Fibroblast of upper back skin (primary cell): Measurements from ENCODE around the gene MAPK6.
A peak's percentile ranks its signal among the peaks of the same experiment; 100 is the strongest.

Experiments used
- DNase-seq: peaks from one replicate; pipeline ENCODE4 v3.0.0-alpha.2; 2013

MAPK6 gene

DNA sequence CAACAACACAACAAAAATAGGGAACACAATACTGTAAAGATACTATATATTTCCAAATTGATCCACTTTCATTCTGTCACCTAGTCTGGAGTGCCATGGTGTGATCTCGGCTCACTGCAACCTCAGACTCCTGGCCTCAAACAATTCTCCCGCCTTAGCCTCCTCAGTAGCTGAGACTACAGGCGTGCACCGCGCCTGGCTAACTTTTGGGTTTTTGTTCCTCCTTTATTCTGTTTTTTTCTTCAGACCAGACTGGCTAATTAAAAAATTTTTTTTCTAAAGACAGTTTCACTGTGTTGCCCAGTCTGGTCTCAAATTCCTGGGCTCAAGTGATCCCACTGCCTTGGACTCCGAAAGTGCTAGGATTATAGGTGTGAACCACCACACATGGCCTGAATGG, 88.2 kb downstream of the MAPK6 start:
- no peak for DNase-seq

DNA sequence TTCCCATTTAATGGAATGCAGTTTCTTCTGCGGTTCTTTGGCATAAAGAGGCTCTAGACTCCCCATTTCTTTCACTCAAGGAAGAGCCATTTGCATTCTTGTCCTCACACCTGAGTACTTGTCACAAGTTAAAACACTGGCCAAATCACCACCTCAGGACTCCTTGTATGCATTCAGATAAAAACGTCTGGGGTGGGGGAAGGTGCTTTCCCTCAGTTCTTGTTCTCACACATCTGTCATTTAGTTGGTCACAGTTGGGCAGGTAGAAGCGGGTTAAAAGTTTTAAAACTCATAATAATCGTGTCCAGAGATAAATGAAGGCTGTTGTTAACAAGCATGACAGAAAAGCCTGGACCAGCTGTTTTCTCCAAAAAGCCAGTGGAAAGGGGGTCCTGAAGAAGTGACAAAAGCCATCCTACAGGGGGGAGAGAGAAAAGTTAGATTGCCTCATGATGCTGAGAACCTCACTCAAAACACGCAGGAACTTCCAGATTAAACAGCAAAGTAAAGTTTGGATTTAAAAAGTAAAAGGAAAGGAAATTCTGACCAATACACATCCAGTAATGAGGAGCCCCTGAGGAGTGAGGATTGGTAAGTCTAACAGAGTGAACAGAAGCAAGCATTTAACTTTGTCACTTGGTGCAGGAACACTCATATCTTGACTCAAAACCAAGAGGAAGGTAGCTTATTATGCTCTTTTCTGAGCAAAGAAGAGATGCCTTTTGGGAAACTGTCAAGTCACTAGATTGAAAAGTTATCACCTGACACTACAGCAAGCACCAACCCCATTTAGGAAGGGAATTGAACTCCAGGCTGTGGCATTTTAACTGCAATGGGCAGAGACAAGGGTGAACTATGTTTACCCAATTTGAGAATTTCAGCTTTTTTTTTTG, 90.8 kb downstream of the MAPK6 start:
- DNase-seq, result no peak

DNA sequence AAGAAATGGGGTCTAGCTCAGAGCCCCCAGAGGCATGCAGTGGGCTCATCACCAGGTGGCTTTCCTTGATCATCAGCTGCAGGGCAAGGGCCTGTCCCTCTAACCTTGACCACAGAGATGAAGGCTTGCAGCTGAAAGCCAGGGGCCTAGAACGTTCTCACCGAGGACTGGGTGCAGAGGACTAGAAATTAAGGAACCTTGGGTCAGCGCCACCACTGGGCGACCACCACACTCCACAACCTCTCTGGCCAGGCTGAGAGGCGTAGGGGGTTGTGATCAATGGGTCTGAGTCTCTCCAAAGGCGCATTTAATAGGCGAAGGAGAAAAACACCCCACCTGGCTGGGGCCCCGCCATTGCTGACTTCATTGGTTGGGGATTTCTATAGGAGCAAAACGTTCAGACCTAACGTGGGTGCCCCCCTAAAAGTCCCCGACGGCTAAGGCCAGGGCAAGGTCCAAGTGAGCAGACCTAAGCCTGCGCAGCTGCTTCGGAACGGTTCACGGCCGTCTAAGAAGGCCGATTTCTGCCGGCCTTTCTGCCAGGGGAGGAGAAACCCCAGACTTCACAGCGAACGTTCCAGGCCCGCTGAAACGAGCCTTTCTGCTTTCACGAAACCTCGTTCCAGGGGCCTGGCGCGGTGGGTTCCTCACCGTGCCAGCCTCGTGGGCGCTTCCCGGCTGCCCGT, 92.6 kb downstream of the MAPK6 start:
- no peak for DNase-seq

DNA sequence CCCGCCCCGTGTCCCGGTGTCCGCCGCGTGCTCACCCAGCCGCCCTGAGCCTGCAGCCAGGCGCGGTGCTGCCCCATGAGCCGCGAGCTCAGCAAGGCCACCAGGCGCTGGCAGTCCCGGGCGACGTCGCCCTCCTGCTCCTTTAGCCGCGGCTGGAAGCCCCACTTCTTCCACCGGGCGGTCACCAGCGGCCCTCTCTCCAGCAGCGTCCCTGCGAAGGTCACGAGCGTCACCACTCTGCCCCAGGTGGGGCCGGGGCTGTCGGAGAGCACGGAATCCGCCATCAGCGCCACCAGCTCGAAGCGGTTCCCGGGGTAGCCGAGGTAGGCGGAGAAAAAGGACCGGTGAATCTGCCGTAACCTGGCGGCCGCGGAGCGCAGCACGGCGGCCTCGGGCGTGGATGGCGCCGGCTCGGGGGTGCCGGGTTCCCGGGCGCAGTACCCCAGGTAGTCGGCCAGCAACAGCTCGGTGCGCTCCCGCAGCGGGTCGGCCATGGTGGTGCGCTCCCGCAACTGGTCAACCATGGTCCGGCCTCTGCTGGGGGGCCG, 93.3 kb downstream of the MAPK6 start:
- DNase-seq, result no peak

DNA sequence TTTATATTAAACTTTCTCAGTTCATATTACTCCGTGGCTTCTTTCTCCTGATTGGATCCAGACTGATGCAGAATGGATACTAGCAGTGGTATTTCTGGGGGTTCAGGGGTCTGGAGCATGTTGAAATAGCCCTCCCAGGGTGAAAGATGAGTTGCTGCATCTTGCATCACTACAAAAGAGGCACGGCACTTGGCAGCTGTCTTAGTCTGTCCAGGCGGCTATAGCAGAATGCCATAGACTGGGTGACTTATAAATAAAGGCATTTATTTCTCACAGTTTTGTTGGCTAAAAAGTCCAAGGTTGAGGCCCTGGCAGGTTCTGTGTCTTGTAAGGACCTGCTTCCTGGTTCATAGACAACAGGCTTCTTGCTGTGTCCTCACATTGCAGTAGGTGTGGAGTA, 94.2 kb downstream of the MAPK6 start:
- DNase-seq, result peak; percentile 52

DNA sequence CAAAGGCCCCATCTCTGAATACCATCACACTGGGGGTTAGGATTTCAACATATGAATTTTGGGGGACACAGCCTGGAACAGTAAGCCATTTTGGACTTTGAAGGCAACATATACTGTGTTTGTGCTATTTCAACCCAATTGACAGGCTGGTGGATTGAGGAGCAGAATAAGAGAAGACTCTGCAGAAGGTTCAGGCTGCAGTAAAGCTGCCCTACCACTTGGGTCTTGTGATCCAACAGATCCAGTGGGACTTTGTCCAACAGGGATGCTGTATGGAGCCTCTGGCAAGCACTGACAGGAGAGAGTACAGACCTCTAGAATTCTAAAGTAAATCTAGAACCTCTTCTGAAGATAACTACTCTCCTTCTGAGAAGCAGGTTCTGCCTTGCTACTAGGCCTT, 94.7 kb downstream of the MAPK6 start:
- no peak for DNase-seq

DNA sequence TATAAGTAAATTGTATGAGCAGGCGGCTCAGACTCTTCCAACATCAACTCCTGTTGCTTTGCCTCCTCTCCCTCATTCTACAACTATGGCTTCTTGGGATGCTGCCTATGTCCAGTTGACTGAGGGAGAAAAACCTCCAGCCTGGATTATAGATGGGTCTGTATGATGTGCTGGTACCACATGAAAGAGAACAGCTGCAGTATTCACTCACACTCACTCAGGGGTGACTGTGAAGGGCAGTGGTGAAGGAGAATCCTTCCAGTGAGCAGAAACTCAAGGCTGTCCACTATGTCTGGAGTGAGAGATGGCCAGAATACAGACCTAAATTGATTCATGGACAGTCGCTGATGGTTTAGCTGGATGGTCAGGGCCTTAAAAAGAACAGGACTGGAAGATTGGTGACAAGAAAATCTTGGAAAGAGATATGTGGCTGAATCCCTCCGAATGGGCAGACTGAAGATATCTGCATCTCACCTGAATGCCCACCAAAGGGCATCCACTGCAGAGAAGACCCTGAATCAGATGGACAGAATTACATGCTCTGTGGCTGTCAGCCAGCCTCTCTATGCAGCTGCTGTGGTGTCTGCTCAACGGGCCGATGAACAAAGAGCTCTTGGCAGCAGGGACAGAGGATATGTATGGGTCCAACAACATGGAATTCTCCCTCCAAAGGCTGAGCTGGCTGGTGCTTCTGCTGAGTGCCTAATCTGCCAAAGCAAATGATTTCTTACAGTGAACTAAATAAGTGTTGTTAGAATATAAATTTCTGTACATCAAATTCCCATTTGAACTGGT, 95.4 kb downstream of the MAPK6 start:
- no peak for DNase-seq

DNA sequence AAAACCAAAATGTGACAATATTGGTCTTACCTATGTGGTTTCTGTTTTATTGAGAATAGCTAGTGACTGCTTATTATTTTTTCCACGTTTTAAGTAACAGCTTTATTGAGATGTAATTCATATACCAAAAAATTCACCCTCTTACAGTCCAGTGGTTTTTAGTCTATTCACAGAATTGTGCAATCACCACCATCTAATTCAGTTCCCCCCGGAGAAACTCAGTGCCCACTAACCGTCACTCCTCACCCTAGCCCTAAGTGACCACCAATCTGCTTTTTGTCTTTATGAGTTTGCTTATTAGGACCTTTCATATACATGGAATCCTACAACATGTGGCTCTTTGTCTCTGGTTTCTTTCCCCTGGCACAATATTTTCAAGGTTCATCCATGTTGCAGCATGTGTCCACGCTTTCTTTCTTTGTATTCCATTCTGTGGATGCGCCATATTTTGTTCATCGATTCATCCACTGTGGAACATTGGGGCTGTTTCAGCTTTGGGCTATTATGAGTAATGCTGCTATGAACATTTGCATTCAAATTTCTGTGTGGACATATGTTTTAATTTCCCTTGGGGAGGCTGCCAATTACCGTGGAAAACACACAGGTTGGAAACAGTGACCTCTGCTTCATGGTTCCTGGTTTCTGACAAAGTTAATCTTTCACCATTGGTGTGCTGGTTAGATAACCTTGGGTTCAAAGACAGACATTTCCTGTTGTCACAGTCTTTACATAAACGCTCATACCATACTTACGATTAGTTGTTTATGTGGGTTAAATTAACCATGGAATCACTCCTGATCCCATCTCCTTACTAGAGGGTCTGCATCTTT, 96.8 kb downstream of the MAPK6 start:
- no peak for DNase-seq
